SU-DHL-6 (cell line): Measurements from ENCODE around the gene PLXDC2.

Experiments used
- H2AFZ ChIP-seq: fragments of 200-600 bp; sonication (generic); 2 replicates; pipeline ENCODE4 v1.6.1; 2014; ENCODE audit warnings: low read depth, mild to moderate bottlenecking, moderate library complexity, mixed read lengths, antibody characterized with exemption, low read length; ENCODE audit not compliant: severe bottlenecking
- H3F3A ChIP-seq: fragments of 200-600 bp; shearing (Covaris generic); 2 replicates; pipeline ENCODE4 v1.6.0; 2016; ENCODE audit warnings: antibody characterized with exemption, mild to moderate bottlenecking; ENCODE audit not compliant: insufficient read depth
- H3K27ac ChIP-seq: fragments of 200-600 bp; sonication (generic); 2 replicates; pipeline ENCODE4 v1.5.1; 2016; ENCODE audit warnings: low read depth, mild to moderate bottlenecking, low read length, moderate library complexity, mixed read lengths
- H3K27me3 ChIP-seq: fragments of 200-600 bp; sonication (generic), shearing (Covaris generic); 2 replicates; pipeline ENCODE4 v1.6.0; 2014; ENCODE audit warnings: mild to moderate bottlenecking, low read length
- H3K36me3 ChIP-seq: fragments of 200-600 bp; sonication (generic); 2 replicates; pipeline ENCODE4 v1.6.1; 2014; ENCODE audit warnings: mild to moderate bottlenecking, low read length, mixed read lengths
- H3K4me2 ChIP-seq: fragments of 300-600, 200-600 bp; shearing (Covaris generic), sonication (generic); 2 replicates; pipeline ENCODE4 v1.6.0; 2014; ENCODE audit warnings: low read length, low read depth, mild to moderate bottlenecking; ENCODE audit not compliant: poor library complexity, severe bottlenecking
- H3K4me3 ChIP-seq: fragments of 200-600 bp; sonication (generic); 2 replicates; pipeline ENCODE4 v1.5.1; 2014; ENCODE audit warnings: antibody characterized with exemption, low read length, mild to moderate bottlenecking, mixed read lengths; ENCODE audit not compliant: insufficient read depth, poor library complexity, severe bottlenecking
- H3K79me2 ChIP-seq: fragments of 200-600 bp; sonication (generic); 2 replicates; pipeline ENCODE4 v1.6.1; 2014; ENCODE audit warnings: mild to moderate bottlenecking, low read length, moderate library complexity; ENCODE audit not compliant: insufficient read depth
- H3K9ac ChIP-seq: fragments of 200-600 bp; sonication (generic); 2 replicates; pipeline ENCODE4 v1.7.0; 2014; ENCODE audit warnings: mild to moderate bottlenecking, low read length
- H3K9me2 ChIP-seq: fragments of 200-600 bp; sonication (generic); replicated peaks from 2 replicates; pipeline ENCODE4 v1.6.1; 2014; ENCODE audit warnings: low read length; ENCODE audit not compliant: insufficient read depth
- H3K9me3 ChIP-seq: fragments of 200-600 bp; sonication (generic); 2 replicates; pipeline ENCODE4 v1.6.1; 2014; ENCODE audit warnings: low read length, mixed read lengths; ENCODE audit not compliant: insufficient read depth
- H4K20me1 ChIP-seq: fragments of 200-600 bp; sonication (generic); 2 replicates; pipeline ENCODE4 v1.6.1; 2014; ENCODE audit warnings: low read depth, mild to moderate bottlenecking, antibody characterized with exemption, low read length, moderate library complexity, mixed read lengths
- EZH2phosphoT487 ChIP-seq: fragments of 200-600 bp; sonication (generic), shearing (Covaris generic); conservative IDR thresholded peaks from 2 replicates; pipeline ENCODE4 v1.6.1; 2018; ENCODE audit warnings: mild to moderate bottlenecking, antibody characterized with exemption, low read length, moderate library complexity, mixed read lengths
- TF ChIP-seq, protein P1 (sequence below): fragments of 200-600 bp; sonication (generic); IDR thresholded peaks from one replicate; pipeline ENCODE4 v1.5.1; 2017; ENCODE audit warnings: antibody characterized with exemption, mild to moderate bottlenecking, low read length, moderate library complexity; ENCODE audit not compliant: insufficient read depth, poor library complexity, severe bottlenecking

The PLXDC2 gene

DNA sequence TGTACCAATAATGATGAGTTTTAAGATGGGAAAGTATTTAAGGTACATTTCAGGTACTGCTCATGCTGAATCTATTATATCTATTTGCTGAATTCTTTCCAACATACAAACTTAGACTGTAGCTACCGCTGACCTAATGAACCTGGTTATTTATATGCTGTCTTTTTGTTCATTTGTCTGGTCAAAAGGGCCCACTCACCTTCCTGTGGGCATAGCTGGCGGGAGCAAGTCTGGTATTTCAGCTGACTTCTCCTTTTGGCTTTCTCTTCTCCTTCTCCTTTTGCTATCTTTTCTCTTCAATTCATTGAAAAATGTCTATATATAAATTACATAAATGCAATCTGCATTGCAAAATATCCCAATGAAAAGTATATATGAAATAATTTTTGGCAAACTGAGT is 9.5 kb downstream of the PLXDC2 start:
- no peaks in the 10 kb centered on the region for H3K9me3 ChIP-seq
- no peaks in the 10 kb centered on the region for H4K20me1 ChIP-seq
- no peaks in the 10 kb centered on the region for H3K27me3 ChIP-seq
- H2AFZ ChIP-seq: no peak overlapping the region
- no peak overlapping the region for H3K27ac ChIP-seq
- H3K79me2 ChIP-seq: no peaks in the 10 kb centered on the region
- no peak overlapping the region for H3K9ac ChIP-seq
- no peak overlapping the region for H3K4me2 ChIP-seq
- no peaks in the 10 kb centered on the region for H3F3A ChIP-seq
- no peak for TF ChIP-seq EZH2phosphoT487
- TF ChIP-seq, protein P1, sequence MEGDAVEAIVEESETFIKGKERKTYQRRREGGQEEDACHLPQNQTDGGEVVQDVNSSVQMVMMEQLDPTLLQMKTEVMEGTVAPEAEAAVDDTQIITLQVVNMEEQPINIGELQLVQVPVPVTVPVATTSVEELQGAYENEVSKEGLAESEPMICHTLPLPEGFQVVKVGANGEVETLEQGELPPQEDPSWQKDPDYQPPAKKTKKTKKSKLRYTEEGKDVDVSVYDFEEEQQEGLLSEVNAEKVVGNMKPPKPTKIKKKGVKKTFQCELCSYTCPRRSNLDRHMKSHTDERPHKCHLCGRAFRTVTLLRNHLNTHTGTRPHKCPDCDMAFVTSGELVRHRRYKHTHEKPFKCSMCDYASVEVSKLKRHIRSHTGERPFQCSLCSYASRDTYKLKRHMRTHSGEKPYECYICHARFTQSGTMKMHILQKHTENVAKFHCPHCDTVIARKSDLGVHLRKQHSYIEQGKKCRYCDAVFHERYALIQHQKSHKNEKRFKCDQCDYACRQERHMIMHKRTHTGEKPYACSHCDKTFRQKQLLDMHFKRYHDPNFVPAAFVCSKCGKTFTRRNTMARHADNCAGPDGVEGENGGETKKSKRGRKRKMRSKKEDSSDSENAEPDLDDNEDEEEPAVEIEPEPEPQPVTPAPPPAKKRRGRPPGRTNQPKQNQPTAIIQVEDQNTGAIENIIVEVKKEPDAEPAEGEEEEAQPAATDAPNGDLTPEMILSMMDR: no peak
- no peaks in the 10 kb centered on the region for H3K36me3 ChIP-seq
- no peaks in the 10 kb centered on the region for H3K9me2 ChIP-seq
- H3K4me3 ChIP-seq: no peak overlapping the region

DNA sequence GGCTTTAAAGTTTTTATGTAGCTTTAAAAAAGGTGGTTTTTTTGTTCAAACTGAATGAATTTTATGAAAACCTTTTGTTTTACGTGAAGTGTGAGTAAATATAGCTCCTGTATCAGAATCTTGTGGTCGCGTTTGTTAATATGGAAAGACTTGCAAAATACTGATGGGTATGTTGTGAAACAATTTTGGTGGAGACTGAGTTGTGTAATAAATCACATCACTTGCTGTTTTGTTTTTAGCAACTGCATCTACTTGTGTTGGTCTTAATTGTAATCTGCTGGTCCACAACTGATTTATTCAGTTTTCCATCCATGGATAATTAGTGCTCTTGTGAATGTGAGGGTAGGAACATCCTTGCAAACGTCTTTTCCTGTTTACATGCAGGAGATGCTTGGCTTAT is 10.5 kb downstream of the PLXDC2 start:
- Histone ChIP-seq H3K4me3 (no peak overlapping the region), H3K9ac (no peak overlapping the region)
- TF ChIP-seq EZH2phosphoT487: no peak
- TF ChIP-seq, protein P1: no peak

DNA sequence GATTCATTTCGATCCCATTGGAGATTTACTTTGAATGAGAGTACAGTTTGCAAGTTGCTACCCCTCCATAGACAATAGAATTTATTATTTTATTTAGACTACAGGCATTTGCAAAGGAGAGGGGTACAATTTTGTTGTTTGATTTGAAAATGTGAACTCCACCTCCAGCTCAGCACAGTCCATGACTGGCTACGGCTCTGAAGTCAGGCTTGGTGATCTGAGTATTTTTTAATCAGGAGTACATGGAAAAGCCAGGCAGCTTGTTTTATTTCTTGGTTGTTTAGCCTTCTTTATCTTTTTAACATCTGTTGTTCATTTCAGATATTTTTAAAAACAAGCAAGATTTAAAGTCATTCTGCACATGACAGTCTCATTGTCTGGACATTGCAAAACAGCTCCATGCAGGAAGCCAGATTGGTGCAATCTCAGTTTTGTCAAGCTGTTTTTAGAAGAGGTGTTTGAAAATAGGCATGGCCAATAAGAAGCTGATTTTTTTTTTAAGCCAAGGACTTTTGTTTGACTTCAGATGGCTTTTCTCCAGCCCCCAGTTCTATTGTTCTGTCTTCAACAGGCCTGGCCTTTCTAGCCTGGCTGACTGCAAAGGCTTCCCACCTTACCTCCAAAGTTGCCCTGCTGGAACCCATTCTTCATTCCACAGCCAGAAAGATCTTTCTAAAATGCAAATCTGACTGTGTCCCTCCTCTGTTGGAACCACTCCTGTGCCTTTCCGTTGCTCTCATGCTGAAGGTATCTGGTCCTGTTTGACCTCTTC is 12.2 kb downstream of the PLXDC2 start:
- H3F3A ChIP-seq: no peaks in the 10 kb centered on the region
- no peaks in the 10 kb centered on the region for H3K27me3 ChIP-seq
- H3K36me3 ChIP-seq: no peaks in the 10 kb centered on the region
- H3K9ac ChIP-seq: no peak overlapping the region
- no peaks in the 10 kb centered on the region for H3K79me2 ChIP-seq
- no peaks in the 10 kb centered on the region for H3K9me2 ChIP-seq
- H2AFZ ChIP-seq: no peak overlapping the region
- no peak overlapping the region for H3K27ac ChIP-seq
- no peaks in the 10 kb centered on the region for H3K9me3 ChIP-seq
- H4K20me1 ChIP-seq: no peaks in the 10 kb centered on the region
- H3K4me2 ChIP-seq: no peak overlapping the region
- no peak overlapping the region for H3K4me3 ChIP-seq
- TF ChIP-seq EZH2phosphoT487: no peak
- TF ChIP-seq, protein P1: no peak

More for the DNA sequence above, 10.5 kb downstream of the PLXDC2 start:
- Histone ChIP-seq H4K20me1 (no peaks in the 10 kb centered on the region), H3K4me2 (no peak overlapping the region), H2AFZ (no peak overlapping the region), H3K27ac (no peak overlapping the region), H3K9me3 (no peaks in the 10 kb centered on the region), H3K9me2 (no peaks in the 10 kb centered on the region), H3K36me3 (no peaks in the 10 kb centered on the region), H3F3A (no peaks in the 10 kb centered on the region), H3K79me2 (no peaks in the 10 kb centered on the region), H3K27me3 (no peaks in the 10 kb centered on the region)
